GM21390 (cell line): ENCODE results near the gene VSIG10L.

ENCODE experiments used
- ATAC-seq: cut with Tn5 transposase; IDR thresholded peaks from one replicate; pipeline ENCODE4 v1.9.1; 2021; ENCODE audit not compliant: unreplicated experiment

VSIG10L gene

DNA sequence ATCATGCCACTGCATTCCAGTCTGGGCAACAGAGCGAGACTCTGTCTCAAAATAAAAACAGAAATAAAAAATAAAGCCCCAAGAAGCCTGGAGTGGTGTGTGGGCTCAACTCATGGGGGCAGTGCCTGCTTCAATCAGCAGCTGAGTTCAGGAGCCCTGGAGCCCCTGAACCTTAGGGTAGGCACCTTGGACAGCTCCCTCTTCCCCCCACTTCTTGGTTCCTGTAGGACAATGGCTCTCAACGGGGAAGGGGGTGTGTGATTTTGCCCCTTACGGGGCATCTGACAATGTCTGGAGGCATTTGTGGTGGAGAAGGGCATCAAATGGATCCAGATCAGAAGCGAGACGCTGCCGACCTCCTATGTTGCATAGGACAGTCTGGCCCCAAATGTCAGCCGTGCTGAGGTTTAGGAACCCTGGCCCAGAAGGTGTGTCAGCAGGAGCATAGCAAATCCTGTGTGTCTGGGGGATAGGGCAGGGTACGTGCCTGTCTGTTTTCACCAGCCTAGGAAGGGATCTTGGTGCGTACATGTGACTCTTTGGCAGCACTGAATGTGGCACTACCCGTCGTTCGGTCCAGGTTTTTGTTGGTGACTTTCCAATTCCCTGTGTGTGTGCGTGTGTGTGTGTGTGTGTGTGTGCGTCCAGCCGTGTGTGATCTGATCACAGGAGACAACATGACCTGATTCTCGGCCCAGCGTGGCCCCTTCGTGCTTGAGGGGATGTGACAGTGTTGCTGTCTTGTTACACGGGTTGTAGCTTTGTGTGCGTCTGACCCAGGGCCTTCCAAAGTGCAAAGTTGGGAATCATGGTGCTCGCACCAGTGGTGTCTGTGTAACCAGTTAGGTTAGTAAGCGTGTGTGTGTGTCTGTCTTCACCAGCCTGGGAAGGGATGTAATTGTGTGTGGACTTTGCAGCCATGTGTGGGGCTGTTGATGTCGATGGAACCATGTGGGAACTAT, 23.0 kb downstream of the VSIG10L start:
- ATAC-seq: no peak

DNA sequence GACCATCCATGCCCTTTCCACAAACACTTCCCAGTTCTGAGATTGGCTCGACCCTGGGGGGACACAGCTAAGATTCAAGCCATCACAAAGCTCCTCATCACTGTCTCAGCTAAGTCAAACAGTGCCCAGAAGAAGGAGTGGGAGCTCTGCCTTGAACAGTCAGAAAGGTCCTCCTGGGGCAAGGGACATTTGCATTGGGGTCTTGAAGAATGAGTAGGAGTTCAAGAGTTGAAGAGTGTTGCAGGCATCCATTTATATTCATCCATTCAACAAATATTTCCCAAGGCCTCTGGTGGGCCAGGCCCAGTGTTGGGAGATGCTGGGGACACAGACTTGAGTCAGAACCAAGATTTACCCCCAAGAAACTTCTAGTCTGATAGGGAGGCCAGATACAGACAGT, 24.0 kb downstream of the VSIG10L start:
- ATAC-seq: no peak

DNA sequence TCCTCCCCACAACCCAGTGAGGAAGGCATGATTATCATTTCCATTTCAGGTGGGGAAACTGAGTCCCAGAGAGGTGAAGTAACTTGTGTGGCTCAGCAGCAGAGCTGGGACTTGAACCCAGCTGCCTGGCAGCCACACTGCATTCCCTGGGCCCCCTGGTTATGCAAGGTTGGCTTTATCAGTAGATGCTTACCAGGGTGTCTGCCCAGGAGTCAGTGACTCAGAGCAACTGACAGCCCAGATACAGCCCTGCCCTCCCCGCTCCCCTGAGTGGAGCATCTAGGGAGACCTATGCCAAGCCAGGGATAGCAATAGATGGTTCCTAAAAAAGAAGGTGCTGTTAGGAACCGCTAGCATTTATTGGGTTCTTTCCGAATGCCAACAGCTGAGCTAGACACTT, 24.6 kb downstream of the VSIG10L start:
- no peak for ATAC-seq

DNA sequence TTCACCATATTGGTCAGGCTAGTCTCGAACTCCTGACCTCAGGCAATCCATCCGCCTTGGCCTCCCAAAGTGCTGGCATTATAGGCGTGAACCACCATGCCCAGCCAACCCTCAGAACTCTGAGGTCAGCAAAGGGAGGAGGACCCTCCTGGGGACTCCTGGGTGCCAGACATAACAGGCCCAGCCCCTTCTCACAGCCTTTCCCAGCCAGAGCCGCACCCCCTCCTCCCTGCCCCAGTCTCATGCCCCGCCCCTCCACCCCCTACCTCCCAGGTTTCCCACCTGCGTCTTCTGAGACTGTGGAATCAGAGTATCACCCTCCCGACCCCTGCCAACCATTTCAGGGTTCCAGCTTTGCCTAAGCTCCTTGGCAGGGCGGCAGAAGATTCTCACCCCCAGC, 25.3 kb downstream of the VSIG10L start:
- no peak for ATAC-seq

DNA sequence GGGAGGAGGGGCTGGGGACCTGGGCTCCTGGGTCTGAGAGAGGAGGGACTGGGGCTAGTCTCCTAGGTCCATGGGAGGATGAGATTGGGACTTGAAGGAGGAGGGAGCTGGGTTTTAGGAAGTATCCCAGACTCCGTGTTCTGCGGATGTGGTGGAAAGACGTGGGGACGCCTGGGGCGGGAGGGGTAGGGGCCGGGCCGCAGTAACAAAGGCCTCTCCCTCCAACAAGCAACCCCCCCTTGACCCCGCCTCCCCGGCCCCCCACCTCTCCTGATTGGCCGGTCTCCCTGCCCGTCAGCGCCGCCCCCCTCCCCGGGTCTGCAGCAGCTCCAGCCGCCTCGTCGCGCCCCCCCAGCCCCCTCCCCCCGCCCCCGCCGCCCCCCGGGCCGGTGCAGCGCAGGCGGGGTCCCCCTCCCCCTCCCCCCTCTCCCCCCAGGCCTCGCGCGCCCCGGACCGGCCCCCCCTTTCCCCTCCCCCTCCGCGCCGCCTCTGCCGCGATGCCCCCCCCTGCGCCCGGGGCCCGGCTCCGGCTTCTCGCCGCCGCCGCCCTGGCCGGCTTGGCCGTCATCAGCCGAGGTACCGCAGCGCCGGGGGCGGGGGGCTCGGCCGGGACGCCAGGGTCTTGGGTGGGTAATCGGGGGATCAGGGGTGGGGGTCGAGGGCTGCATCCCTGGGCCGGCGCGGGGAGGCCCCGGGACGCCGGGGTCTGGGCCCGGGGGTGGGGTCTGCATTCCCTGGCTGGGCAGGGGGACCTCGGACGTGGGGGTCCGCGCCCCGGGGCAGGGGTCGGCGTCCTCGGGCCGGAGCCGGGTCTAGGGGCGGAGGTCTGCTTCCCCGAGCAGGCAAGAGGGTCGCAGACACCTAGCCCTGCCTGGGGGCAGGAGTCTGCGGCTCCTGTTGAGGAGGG, 30.3 kb downstream of the VSIG10L start, which contains the start of gene IGLON5:
TSS of gene IGLON5 (plus strand) at position 294 of the 907 bp plus-strand sequence. CDS start at position 498, 204 bp downstream.
- ATAC-seq: no peak

DNA sequence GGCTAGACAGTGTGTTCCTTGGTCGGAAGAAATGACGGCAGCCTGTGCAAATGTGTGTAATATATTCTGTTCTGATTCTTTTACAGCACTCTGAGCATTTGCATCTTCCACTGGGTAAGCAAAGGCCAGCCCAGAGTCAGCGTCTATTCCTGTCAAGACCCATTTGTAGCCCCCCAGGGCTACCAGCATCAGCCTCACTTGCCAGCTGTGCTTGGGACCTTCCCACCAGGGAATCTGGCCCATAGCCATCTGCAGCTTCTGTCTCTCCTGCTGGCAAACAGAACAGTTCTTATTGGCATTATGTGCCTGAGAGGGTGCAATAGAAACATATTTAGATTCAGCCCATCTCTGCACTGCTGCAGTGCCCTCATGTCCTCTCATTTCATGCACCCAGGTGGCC, 36.5 kb downstream of the VSIG10L start:
- no peak for ATAC-seq

DNA sequence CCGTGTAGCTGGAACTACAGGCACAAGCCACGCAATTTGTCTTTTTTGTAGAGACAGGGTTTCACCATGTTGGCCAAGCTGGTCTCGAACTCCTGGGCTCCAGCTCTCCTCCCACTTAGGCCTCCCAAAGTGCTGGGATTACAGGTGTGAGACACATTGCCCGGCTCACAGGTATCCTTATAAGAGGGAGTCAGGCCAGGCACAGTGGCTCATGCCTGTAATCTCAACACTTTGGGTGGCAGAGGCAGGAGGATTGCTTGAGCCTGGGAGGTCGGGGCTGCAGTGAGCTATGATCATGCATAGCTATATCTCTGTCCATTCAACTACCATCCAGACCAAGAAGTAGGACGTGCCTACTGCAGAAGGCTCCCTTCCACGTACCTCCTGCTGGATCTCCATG, 40.7 kb downstream of the VSIG10L start:
- ATAC-seq: no peak

DNA sequence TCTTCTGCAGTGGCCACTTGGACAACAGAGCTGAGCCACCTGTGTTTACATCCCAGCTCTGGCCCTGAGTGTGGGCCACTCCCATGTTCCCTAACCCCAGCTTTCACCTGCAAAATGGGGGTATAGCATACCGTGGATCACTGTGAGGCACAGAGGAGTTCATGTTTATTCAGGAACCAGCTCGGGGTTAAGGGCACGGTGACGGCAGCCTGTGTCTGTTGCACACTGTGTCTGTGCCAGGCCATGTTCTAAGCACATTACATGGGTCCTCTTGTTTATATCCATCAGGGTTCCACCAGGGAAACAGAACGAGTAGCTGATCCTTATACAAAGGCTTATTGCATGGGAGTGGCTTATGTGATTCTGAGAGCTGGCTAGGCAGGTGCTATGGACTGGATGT, 44.5 kb downstream of the VSIG10L start:
- no peak for ATAC-seq

DNA sequence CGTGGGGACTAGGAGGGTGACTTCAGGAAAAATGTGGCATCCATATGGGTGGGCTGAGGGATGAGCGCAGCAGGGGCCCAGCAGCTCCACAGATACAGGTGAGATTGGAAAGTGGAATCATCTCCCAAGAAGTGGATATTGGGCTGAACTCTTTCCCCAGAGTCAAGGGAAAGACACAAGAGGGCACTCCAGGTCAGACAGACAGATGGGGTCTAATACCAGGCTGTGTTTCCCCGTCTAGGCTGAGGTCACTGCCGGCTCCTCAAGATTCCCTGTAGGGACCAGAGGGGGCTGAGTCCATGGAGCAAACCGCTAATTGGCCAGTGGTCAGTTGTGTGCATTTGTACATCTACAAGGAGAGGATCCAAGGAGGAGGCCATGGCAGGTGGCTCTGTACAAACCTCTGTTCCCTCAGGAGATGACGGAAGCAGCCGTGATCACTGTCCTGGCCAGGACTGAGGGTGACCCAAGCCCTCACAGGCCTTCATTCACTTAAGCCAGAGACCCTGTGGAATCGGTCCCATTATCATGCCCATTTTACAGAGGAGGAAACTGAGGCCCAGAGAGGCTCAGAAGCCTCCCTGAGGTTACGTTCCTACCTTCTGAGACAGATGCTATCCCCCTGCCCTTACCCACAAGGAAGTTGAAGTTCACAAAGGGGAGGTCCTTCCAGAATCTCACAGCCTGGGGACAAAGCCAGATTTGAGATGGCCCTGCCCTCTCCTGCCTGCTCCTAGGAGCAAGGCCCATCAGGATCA, 45.4 kb downstream of the VSIG10L start:
- no peak for ATAC-seq

DNA sequence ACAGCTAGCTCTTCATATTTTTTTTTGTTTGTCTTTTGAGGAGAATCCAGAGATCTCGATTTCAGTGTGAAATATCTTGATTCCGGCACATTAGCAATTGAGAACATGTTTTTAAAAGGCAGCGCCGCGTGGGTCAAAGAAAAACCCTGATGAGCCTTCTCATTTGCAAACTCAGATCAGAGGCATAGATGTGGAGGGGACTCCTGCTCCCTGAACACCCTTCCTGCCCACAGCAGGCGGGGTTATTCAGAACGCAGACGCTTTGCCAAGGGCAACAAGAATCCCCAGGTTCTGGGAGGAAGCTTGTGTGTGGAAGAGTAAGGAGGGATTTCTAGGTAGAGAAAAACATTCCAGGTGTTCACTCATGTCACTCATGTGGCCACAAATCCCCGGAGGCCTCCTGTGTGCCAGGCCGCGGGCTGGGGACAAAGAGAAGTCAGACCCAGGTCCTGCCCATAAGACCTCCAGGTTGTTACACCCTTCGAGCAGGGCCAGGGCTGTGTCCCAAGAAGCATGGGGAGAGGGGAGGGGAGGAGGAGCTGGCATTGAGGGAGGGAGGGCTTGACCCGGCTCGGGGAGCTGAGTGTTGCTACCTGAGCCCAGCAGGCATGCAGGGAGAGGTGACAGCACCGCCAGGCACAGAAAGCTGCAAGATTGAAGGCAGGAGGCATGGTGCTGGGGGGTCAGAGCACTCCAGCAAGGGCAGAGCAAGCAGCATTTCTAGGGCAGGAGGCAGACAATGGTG, 46.4 kb downstream of the VSIG10L start:
- no peak for ATAC-seq

DNA sequence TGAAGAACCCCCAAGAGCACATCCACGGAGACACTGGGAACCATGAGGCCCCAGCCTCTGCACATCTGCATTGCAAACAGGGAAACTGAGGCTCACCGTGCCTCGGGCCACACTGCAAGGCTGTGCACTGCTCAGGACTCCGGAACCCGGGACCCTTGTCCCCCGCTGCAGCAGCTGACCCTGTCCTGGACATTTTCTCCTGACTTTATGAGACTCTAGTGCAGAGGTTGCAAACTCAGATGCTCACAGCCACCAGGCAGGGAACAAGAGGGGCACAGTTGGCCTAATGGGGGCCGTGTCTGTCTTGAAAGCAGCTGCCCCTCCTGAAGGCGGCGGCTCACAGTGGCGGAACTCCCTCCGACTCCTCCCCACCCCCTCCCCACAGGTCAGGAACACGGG, 47.0 kb downstream of the VSIG10L start:
- no peak for ATAC-seq

DNA sequence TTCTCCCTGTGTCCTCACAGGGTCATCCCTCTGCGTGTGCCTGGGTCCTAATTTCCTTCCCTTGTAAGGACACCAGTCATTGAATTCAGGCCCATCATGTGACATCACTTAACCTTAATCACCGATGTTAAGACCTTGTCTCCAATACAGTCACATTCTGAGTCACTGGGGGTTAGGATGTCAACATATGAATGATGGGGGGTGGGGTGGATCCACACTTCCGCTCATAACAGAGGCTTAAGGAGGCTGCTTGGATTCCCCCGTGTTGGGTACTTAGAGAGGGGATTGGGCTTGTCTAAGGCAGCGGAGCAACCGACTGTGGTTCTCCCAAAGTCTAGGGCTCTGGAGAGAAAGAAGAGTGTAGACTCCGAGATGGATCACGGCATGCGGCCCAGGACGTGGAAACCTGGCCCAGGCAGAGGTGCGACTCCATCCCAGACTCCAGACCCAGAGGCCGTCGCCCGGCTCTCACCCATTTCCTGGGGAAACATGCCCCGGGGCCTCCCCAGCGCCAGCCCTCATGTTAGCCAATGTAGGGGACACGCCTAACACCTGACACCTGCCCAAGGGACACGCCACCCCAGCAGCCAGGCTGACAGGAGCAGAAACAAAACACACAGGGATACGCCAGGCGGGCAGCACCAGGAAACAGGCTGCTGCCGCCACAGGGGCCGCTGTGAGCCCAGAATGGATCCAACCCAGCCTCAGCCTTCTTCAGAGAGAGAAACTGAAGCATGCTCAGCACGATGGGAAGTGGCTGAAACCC, 47.5 kb downstream of the VSIG10L start:
- no peak for ATAC-seq

DNA sequence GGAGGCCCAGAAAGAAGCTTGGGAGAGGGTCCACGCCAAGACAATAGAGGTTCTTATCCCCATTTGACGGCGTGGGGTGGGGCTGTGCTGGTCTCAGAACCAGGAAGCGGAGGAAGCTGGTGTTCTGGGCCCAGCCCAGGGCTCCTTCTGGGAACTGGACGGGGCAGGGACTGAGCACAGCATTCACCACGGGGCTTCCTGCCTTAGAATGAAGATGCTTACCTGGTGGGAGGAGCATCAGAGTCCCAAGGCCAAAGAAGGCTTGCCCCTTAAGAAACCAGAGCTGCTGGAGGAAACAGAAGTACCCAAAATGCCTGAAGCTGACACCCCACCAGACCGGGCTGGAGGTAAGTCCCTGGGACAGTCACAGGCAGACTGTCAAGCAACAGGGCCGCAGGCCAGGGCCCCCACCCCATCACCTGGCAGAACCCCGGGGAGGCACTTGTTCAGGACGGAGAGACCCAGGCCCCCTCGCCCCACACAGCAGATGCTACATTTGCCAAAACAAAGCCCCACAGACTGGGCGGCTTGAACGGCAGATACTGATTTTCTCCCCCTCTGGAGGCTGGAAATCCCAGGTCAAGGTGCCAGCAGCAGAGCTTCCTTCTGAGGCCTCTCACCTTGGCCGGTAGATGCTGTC, 48.2 kb downstream of the VSIG10L start:
- no peak for ATAC-seq

DNA sequence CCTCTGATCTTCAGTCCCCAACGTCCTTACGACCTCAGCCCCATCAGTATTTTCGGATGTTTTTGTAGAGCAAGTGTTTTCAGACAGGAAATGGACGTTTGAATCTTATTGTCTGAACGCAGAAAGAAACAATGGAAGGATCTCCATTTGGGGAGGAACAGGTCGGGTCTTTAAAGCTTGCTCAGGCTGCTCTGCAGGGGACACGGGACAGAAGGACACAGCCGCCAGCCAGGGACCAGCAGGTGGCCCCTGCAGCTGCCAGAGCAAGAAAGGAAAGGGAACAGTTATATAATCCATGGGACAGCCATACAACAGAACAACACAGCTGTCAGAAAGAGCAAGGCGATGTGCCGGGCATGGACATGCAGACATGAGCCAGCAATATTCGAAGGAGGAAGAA, 49.0 kb downstream of the VSIG10L start:
- ATAC-seq: no peak

DNA sequence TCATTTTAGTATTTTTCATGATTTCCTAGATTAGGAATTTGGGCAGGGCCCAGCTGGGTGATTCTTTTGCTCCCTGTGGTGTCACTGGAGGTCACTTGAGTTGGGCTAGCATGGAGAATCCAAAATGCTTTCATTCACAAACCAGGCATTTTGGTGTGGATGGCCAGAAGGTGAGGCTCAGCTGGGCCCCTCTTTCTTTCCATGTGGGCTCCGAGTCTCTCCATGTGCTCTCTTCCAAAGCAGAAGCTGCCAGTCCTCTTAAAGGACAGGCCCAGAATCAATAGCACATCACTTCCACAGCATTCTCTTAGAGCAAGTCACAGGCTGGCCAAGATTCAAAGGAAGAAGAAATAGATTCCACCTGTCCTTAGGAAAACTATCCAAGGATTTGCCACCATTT, 52.3 kb downstream of the VSIG10L start:
- no peak for ATAC-seq

DNA sequence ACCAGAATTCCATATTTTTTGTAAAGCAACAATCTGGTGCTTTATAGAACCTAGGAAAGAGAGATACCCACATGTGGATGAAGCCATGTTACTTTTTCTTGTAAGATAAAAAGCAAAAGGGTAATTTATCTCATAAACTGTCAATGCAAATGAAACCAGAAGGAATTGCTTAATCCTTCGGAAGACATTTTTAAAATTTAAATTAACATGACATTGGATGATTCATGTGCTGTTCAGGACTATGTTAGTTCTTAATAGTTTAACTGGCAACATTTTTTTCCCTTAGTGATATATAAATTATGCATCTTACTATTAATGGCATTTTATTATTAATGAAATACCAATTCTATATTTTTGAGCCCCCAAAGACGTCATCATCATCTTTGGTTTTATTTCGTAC, 56.3 kb downstream of the VSIG10L start:
- ATAC-seq: no peak

DNA sequence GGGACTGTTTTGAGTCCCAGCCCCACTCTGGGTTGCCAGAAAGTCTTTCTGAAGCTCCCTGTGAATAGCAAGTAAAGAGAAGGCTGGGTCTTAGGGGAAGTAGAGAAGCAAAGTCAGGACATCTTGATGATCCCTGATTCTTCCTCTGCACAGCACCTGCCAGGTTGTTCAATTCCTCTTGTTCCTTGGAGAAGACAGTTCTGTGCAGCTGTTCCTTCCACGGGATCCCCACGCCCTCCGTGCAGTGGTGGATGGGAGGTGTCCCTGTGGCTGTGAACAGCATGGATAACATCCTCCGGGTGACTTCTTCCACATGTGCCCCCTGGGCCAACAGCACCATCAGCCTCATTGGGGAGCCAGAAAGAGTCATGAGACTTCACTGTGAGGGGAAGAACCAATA, 59.6 kb downstream of the VSIG10L start:
- ATAC-seq: no peak
